GM12864 (cell line): ENCODE data around the gene EHMT1.

ENCODE experiments used
- DNase-seq: peaks from one replicate; pipeline ENCODE4 v3.0.0-alpha.2; 2011; ENCODE audit warnings: low read depth
- H3K4me3 ChIP-seq: 2 replicates; pipeline ENCODE4 v1.5.1; 2011; ENCODE audit warnings: mild to moderate bottlenecking, low read depth, low read length, control low read depth
- TF ChIP-seq, protein P1 (sequence below): IDR thresholded peaks from 2 replicates; pipeline ENCODE4 v1.5.1; 2011; ENCODE audit warnings: low read depth, mild to moderate bottlenecking, moderate library complexity, low read length, control low read depth, inconsistent platforms; ENCODE audit errors: missing control alignments

EHMT1 gene

DNA sequence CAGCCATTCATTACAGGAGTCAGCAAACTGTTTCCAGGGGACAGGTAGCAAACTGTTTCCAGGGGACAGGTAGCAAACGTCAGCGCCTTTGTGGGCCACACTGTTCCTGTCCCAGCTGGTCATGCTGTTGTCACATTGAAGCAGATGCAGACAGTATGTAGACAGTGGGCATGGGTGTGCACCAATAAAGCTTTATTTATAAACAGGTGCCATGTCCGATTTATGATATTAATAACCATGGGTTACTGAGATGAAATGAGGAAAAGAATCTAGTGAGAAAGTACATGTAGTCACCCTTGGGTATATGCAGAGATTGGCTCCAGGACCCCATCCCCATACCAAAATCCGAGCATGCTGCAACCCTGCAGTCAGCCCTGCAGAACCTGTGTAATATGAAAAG is 122.5 kb downstream of the EHMT1 start:
- H3K4me3 ChIP-seq, result no peak overlapping the region
- DNase-seq, result no peak
- TF ChIP-seq, protein P1, sequence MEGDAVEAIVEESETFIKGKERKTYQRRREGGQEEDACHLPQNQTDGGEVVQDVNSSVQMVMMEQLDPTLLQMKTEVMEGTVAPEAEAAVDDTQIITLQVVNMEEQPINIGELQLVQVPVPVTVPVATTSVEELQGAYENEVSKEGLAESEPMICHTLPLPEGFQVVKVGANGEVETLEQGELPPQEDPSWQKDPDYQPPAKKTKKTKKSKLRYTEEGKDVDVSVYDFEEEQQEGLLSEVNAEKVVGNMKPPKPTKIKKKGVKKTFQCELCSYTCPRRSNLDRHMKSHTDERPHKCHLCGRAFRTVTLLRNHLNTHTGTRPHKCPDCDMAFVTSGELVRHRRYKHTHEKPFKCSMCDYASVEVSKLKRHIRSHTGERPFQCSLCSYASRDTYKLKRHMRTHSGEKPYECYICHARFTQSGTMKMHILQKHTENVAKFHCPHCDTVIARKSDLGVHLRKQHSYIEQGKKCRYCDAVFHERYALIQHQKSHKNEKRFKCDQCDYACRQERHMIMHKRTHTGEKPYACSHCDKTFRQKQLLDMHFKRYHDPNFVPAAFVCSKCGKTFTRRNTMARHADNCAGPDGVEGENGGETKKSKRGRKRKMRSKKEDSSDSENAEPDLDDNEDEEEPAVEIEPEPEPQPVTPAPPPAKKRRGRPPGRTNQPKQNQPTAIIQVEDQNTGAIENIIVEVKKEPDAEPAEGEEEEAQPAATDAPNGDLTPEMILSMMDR, result no peak

DNA sequence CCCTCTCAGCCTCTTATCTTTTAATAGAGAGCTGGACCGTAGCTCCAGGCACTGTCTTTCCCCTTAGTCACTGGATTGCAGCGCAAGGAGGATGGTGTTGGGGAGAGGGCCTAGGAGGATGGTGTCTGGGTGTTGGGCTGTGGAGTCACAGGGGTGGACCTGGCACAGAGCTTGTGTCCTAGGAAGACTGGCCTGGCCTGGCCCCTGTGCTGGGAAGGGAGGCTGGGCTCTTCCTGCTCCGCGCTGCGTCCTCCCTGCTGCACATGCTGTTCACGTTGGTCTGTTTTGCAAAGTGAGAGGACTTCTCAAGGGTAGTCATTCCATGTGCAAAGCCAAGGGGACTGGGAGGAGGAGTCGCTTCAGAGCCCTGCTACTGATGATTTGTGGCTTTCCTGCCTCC is 123.9 kb downstream of the EHMT1 start:
- TF ChIP-seq, protein P1, result no peak
- no peak overlapping the region for H3K4me3 ChIP-seq
- DNase-seq, result no peak

DNA sequence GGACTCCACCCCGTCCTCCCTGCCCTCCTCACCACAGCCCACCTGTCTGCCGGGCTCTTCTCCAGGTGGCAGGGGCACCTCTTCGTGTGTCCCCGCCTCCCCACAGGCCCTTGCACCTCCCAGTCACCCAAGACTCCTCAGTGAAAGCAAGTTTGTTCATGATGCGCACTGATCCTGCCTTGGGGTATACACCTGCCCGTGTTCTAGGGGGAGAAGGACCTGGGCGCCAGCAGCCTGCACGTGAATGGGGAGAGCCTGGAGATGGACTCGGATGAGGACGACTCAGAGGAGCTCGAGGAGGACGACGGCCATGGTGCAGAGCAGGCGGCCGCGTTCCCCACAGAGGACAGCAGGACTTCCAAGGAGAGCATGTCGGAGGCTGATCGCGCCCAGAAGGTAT is 124.9 kb downstream of the EHMT1 start:
- TF ChIP-seq, protein P1, result no peak
- H3K4me3 ChIP-seq, result no peak overlapping the region

DNA sequence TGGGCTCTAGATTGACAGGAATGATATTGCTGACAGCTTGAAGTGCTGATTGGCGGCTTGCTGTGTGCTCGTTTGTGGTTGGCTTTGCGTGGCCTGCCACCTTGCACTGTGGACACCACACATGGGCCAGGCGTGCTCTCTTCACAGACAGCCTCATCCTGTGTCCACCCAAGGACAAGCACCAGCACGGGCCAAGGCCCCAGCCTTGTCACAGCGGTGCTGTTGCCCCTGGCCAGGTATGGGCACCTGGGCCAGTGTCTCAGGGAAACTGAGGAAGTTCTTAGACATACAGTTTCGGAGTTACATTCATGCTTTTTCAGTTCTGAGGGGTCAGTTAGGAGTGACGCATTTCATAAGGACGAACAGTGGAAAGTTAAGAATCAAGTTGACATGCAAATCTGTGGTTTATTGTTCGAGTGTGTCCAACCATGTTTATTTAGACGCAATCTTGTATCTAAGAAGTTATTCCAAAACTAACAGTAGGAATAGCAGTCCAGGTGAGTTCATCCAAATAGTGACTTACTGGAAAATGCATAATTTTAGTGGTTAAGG is 125.9 kb downstream of the EHMT1 start:
- no peak overlapping the region for H3K4me3 ChIP-seq
- TF ChIP-seq, protein P1, result no peak
- DNase-seq, result no peak

More for the DNA sequence above, 124.9 kb downstream of the EHMT1 start:
- DNase-seq, result no peak

DNA sequence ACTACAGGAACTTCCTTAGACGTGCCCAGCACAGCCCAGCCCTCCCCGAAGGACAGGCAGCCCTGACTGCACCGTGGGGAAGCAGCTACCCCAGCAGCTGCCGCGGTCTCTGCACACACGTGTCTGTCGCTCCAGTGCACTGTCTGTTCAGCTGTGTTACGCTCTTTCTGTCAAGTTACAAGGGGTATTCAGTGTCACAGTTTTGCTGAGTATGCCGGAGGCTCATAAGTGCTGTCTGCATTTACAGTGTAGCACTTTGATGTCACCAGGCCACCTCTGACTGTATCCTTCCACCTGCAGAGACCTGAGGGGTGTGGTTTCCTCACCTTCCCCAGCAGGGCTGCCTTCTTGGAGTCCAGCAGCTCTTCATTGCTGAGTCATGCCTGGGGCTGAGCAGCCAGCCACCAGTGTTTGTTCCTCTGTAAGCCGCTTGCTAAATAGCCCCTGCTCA is 126.8 kb downstream of the EHMT1 start:
- DNase-seq, result peak; percentile 61
- no peak overlapping the region for H3K4me3 ChIP-seq
- TF ChIP-seq, protein P1, result no peak

DNA sequence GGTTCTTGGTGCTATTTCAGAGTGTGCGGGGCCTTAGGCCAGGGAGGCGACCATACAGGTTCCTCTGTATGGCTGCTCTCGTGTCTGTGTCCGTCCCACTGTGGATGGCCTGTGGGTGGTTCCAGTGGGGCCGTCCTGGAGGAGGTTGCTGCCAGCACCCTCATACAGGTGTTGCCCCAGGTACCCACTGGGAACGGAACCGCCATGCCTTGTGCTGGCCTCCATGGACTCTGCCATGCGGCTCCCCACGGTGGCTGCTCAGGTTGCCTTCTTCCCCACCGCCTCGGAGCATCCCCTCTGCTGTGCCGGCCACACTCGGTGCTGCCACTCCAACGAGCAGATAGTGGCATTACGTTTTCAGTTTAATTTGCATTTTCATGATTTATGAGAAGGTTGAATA is 129.5 kb downstream of the EHMT1 start:
- H3K4me3 ChIP-seq, result no peak overlapping the region
- TF ChIP-seq, protein P1, result no peak
- DNase-seq, result no peak

DNA sequence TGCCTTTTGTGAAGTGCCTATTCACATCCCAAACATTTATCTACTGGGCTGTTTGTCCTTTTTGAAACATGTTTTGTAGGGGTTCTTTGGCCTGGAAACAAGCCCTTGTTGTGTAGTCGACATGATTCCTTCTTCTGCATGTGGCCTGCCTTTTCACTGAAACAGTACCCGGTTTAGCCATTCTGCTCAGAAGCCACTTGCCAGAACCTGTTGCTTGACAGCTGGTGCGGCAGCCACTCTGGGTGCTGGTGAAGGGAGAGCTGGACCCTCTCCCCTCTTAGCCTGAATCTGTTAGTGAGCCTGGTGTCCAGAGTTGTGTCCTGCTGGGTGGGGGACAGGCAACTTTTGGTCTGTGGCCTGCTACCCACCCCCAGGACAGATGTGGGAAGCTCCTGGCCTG is 129.9 kb downstream of the EHMT1 start:
- H3K4me3 ChIP-seq, result no peak overlapping the region
- no peak for DNase-seq
- TF ChIP-seq, protein P1, result no peak
